ENCODE data around the gene SETMAR. TPM values are rescaled to one million over a fixed set of nuclear protein-coding genes. Genes with fewer than 3 reads are reported as not detected.
"Not testable (repeated sequence)": the region's sequence is repeated elsewhere in the genome, so short reads cannot be mapped to it uniquely, and the experiment has no call there.

The SETMAR gene
- total RNA-seq, 1 donor from 2014 or later = 11.9 TPM

DNA sequence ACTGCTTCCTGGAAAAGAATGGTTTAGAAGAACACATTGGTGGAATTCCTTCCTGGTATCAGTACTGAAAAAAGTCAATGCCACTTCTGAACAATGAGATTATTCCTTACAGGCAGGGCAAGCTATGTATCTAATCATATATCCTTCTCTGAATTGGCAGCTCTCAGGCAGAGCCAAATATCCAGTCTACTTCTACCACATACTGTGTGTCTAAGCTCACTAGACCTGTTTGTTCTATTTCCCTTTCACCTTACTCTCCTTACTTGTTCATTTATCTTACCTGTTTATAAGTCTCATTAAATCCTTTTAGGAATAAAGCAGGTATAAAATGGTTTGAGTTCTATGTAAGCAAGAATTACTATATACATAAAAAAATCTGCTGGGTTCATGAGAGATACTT lies 8.3 kb downstream of the SETMAR start:
- intact Hi-C loops (cut with micrococcal nuclease) = loop anchor here (10.0 kb wide), 1 partner anchor 323 kb away; no protein-coding TSS in a partner anchor

GRCh38 chr3:4313606-4314293 lies 10.6 kb downstream of the SETMAR start:
- intact Hi-C loops (cut with micrococcal nuclease) = loop anchor here (10.0 kb wide), 1 partner anchor 321 kb away; no protein-coding TSS in a partner anchor

- intact Hi-C loops (cut with micrococcal nuclease) = loop anchor here (10.0 kb wide), 1 partner anchor 320 kb away; no protein-coding TSS in a partner anchor
Observed at GRCh38 chr3:4314688-4315087, 11.5 kb downstream of the SETMAR start.

DNA sequence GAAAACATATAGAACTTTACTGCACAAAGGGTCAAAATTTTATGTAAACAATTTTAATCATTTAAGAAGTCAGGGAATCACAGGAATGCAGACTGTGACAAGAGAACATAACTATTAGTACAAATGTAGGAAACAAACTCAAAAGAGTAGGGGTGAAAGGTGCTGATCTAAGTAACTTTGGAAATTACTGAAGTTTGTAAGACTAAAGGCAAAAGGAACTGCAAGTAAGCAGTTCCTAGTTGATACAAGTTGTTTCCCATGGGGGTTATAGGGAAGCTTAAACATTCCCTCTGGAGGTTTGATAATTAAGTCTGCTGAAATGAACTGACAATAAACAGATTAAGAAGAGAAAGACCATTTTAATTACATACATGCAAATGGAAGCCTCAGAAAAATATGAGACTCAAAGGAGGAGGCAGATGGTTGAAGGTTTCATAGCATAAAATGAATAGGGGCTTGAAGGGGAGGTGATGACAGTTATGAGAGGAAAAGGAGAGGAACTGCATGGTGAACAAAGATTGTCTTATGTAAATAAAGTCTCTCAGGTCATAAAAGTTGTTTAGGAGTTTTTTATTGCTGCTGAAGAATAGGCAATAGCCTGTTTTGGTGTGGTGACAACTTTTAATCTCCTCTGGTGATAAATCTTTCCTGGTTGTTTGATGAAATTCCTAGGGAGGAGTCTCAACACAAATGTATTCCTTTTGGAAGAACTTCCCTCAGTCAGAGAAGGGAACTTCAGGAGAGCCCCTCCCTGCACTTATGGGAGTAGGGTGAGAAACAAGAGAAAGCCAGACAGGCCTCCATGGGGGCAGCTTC lies 17.1 kb downstream of the SETMAR start:
- intact Hi-C loops (cut with micrococcal nuclease) = no loop called here

- intact Hi-C loops (cut with micrococcal nuclease) = no loop called here
Observed at GRCh38 chr3:4321732-4322131, 18.6 kb downstream of the SETMAR start.

- intact Hi-C loops (cut with micrococcal nuclease) = no loop called here
Observed at GRCh38 chr3:4322635-4323034, 19.5 kb downstream of the SETMAR start.

DNA sequence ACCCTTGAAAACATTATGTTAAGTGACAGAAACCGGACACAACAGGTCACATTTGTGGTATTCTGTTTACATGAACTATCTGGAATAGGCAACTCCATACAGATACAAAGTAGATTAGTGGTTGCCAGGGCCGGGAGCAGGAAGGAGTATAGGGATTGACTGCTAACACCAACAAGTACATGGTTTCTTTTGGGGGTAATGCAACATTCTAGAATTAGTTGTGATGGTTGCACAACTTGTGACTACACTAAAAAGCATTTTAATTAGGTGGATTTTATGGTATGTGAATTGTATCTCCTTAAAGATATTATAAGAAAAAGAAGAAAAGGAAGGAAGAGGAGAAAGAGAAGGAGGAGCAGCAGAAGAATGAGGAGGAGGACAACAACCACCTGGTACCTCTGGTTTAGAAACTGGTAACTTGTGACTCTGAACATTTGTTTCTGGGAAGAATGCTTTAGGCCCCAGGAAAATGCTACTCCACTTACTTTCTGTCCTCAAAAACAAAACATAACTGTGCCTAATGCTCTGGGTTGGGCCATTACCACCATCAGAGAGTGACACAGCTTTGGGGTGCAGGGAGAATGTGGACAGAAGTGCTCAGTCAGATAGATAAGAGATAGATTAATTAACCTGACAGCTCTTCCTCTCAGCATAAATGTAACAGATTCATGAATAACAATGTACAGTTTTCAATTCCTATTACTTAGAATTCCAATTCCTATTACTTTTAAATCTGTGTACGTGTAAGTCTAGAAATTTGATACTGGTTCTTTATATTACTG lies 20.3 kb downstream of the SETMAR start:
- intact Hi-C loops (cut with micrococcal nuclease) = no loop called here

DNA sequence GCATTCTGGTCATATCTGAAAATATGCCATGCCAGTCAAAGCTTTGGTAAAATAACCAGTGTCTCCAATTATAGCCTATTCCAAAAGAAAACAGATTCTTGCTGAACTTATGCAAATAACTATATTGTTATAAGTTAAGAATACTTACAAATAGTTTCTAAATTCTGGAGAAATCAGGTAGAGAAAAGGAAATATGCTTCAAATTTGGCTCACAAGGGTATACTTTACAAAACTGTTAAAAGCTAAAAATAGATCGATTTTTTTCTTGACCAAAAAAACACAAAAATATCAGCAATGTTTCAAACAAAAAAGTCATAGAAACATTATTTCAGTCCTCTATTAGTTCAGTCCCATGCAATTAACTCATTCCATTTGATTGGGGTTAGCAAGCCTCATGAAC lies 23.7 kb downstream of the SETMAR start:
- intact Hi-C loops (cut with micrococcal nuclease) = no loop called here

DNA sequence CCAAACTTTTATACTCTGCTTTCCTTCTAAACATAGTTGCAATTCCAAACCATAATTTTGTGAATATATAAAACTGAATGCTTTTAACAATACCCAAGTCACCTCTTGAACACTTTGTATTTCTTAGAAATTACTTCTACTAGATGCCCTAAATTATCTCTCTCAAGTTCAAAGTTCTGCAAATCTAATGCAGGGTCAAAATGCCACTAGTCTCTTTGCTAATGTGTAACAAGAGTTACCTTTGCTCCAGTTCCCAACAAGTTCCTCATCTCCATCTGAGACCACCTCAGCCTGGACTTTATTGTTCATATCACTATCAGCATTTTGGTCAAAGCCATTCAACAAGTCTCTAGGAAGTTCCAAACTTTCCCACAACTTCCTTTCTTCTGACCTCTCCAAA lies 26.6 kb downstream of the SETMAR start:
- intact Hi-C loops (cut with micrococcal nuclease) = not testable (repeated sequence)

DNA sequence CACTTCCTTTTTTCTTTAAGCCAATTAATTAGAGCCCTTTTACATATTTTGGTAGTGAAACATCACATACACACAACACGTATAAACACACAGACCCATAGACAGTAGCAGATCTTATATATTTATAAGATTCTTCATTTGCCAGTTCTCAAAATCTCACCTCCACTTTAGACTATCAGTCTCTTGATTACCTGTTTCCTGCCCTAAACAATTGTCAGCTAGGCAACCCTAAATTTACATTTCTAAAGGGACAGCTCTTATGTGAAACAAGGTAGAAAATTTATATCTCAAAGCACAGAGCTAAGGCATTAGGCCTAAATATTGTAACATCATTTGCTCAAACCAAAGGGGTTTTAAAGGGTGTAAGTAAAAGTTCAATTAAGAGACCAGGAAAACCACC lies 28.9 kb downstream of the SETMAR start:
- intact Hi-C loops (cut with micrococcal nuclease) = no loop called here

DNA sequence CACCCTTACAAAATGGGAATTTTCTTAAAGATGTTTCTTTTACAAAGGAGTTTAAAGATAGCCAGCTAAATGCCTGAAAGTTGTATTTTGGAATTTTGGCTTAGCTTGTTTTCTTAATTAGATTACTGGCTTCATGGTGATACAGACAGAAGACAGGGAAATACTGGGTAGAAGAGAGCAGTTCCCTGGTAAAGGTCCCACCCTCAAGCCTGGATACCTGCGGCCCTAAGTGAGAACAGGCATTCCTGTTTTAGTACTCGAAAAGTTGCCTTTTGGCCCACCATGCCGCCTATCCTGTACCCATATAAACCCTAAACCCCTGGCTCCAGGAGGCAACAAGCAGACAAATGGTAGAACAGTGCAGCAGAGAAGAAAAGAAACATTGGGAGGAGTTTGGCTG lies 29.4 kb downstream of the SETMAR start:
- intact Hi-C loops (cut with micrococcal nuclease) = no loop called here

GRCh38 chr3:4332991-4333390 lies 29.8 kb downstream of the SETMAR start:
- intact Hi-C loops (cut with micrococcal nuclease) = no loop called here

GRCh38 chr3:4334548-4334947 lies 31.4 kb downstream of the SETMAR start:
- intact Hi-C loops (cut with micrococcal nuclease) = no loop called here

GRCh38 chr3:4335840-4336562 lies 32.8 kb downstream of the SETMAR start:
- intact Hi-C loops (cut with micrococcal nuclease) = no loop called here

GRCh38 chr3:4336850-4337546 lies 33.8 kb downstream of the SETMAR start:
- intact Hi-C loops (cut with micrococcal nuclease) = no loop called here

DNA sequence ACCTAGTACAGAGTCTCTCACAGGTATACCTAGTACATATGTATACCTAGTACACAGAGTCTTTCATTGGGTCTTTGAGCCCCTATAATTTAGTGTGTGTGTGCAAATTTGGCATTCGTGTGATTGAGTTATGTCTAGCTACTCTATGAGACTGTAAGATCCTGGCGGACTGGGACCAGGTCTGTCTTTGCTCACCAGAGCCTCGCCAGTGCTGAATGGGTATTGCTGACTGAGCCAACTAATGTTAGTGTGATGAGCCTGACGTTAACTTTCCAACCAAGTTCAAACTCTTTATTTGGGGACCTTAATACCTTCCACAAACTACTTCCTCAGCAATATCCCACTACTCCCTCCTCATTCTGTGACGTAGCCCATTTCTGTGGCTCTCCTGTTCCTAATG lies 35.6 kb downstream of the SETMAR start:
- intact Hi-C loops (cut with micrococcal nuclease) = no loop called here

DNA sequence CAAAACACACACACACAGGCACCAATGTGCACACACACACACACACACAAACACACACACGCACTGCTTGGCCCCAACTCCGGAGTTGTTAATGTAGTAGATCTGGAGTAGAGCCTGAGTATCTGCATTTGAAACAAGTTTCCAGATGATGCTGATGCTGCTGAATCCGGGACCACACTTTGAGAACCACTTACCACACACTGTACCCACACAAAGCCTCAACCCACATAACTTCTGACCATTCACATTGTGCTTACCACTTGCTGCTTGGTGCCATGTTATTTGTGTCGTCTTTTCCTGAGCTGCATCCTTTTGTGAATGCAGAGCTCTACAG lies 36.9 kb downstream of the SETMAR start:
- intact Hi-C loops (cut with micrococcal nuclease) = no loop called here

- intact Hi-C loops (cut with micrococcal nuclease) = no loop called here
Observed at GRCh38 chr3:4340411-4341335, 37.5 kb downstream of the SETMAR start.

DNA sequence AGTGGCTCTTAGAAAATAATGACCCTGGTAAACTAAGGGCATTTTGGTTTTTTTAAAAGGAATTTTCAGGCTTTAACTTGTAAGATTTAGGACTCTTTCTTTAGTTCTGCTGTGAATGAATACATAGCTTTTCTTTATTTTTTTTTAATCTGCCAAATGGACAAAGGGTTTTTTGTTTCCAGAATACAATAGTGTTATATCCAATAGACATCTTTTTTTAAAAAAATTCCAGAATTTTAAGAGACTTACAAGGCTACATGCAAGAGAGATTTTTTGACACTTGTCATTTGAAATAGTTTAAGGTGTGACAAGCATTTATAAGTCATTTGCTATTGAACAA lies 38.1 kb downstream of the SETMAR start:
- intact Hi-C loops (cut with micrococcal nuclease) = no loop called here

DNA sequence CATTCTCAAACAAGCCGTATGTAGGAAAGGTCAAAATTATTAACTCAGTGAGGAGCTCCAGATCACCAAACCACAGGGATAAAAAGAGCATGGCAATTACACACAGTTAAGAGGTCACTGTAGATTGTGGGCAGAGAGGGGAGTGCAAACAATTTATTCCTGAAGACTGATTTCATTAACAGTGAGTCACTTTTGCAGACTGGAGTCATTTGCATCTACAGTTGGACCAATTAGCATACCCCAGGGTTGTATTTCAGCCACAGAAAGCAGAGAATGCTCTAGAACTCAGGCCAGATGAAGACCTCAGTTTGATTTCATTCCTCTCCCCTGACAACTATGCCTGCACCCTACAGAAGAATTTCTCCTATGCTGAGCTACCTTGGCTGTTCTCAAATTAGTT lies 40.1 kb downstream of the SETMAR start:
- intact Hi-C loops (cut with micrococcal nuclease) = no loop called here
